ENCODE results near the gene TNFAIP3. TPM values are rescaled to one million over a fixed set of nuclear protein-coding genes. Genes with fewer than 3 reads are reported as not detected.

Gene TNFAIP3
- total and polyA plus RNA-seq, 2 donors: 29.5 to 85.8 TPM

DNA sequence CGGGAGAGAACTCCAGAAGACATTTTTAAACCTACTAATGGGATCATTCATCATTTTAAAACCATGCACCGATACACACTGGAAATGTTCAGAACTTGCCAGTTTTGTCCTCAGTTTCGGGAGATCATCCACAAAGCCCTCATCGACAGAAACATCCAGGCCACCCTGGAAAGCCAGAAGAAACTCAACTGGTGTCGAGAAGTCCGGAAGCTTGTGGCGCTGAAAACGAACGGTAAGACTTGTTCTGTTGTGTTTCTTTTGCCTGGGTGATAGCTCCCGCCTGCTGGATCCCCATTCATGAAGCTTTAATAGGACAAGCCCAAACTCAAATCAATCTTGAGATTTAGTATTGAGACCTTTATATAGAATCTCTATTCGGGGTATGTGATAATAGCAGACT, 4.2 kb downstream of the TNFAIP3 start:
- peaks cover 0 to 1% of the 10 kb centered on the region in 2 donors for H3K9me3 ChIP-seq (ENCODE audit: control insufficient read depth in 2 of 2, insufficient read depth in 1 of 2, low read length in 1 of 2)
- peaks cover 34 to 65% of the 10 kb centered on the region in 2 donors for H3K36me3 ChIP-seq (ENCODE audit: control insufficient read depth in 2 of 2, insufficient read depth in 2 of 2, low read length in 1 of 2)
- DNase-seq (ENCODE audit: low read depth in 6 of 9, low spot score in 9 of 9): no peak
- peaks cover 15 to 49% of the 10 kb centered on the region in 2 donors for H3K4me1 ChIP-seq (ENCODE audit: control insufficient read depth in 2 of 2, insufficient read depth in 2 of 2, low read length in 2 of 2)
- H3K27me3 ChIP-seq (ENCODE audit: control insufficient read depth in 2 of 2, insufficient read depth in 1 of 2, low read length in 1 of 2): no peaks in the 10 kb centered on the region
- WGBS: 90% methylated on average over 11 of the region's 11 CpGs
- H3K27ac ChIP-seq (ENCODE audit: low read depth in 1 of 2, low read length in 1 of 2): peak overlapping the region; percentile 68 to 97
- peak overlapping the region; percentile 68 to 98 for H3K4me3 ChIP-seq (ENCODE audit: low read length in 2 of 2)

DNA sequence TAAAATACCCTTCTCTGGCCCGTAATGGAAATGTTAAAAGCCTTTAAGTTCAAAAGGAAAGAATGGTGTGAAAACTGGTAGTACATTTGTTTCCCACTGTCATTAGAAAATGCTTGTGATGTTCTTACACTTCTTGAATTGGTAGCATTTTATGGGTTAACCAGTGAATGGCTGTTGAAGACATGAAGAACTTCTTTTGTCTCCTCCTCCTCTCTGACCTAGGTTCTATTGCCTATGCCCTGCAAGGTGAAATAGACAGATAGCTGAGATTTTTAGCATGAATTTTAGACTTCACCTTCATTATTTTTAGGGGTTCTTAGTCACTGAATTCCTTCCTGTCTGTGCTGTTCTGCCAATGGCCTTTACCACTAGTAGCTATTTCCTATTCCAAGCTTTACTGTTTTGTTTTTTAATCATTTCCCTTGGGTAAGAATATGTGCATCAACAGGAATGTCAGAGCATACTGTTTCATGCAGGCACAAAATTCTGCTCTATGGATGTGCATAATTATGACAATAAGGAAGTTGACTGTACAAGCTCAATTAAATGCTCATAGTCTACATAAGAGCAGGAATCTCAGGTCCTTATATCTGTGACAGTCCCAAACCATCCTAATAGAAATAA, 4.9 kb downstream of the TNFAIP3 start:
- Histone ChIP-seq H3K27me3 (ENCODE audit: control insufficient read depth in 2 of 2, insufficient read depth in 1 of 2, low read length in 1 of 2) (no peaks in the 10 kb centered on the region), H3K9me3 (ENCODE audit: control insufficient read depth in 2 of 2, insufficient read depth in 1 of 2, low read length in 1 of 2) (peaks cover 0 to 1% of the 10 kb centered on the region in 2 donors), H3K36me3 (ENCODE audit: control insufficient read depth in 2 of 2, insufficient read depth in 2 of 2, low read length in 1 of 2) (peaks cover 40 to 71% of the 10 kb centered on the region in 2 donors), H3K4me1 (ENCODE audit: control insufficient read depth in 2 of 2, insufficient read depth in 2 of 2, low read length in 2 of 2) (peaks cover 15 to 47% of the 10 kb centered on the region in 2 donors), H3K27ac (ENCODE audit: low read depth in 1 of 2, low read length in 1 of 2) (peak overlapping the region in 1 of 2 donors; percentile 97), H3K4me3 (ENCODE audit: low read length in 2 of 2) (peak overlapping the region; percentile 6 to 98)
- WGBS: 91% methylated on average over 1 of the region's 1 CpG
- no peak for DNase-seq (ENCODE audit: low read depth in 6 of 9, low spot score in 9 of 9)

DNA sequence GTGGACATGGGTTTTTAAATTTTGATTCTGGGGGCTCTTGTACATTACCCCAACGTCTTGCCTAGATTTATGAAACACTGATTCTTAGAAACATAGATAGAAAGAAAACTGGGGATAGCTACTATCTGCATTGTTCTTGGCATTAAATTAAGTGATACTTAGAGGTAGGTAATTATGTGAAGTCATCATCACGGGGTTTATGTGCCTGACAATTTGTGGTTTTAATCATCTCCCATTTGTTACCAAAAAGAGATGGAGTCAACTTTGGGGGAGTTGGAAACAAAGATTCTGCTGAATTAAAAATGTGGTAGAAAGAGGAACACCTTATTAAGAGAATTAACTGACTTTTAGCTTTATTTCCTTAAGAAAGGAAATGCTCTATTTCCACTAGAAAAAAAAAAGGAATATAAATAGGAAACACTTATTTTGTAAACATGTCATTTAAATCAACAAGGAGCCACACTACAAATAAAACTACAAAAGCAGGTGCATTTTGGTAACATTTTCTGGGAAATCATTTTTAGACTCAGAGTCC, 5.6 kb downstream of the TNFAIP3 start:
- DNase-seq (ENCODE audit: low read depth in 6 of 9, low spot score in 9 of 9): no peak
- H3K27me3 ChIP-seq (ENCODE audit: control insufficient read depth in 2 of 2, insufficient read depth in 1 of 2, low read length in 1 of 2): no peaks in the 10 kb centered on the region
- H3K4me3 ChIP-seq (ENCODE audit: low read length in 2 of 2): no peak overlapping the region
- H3K4me1 ChIP-seq (ENCODE audit: control insufficient read depth in 2 of 2, insufficient read depth in 2 of 2, low read length in 2 of 2): peaks cover 15 to 49% of the 10 kb centered on the region in 2 donors
- peak overlapping the region in 1 of 2 donors; percentile 97 for H3K27ac ChIP-seq (ENCODE audit: low read depth in 1 of 2, low read length in 1 of 2)
- peaks cover 47 to 78% of the 10 kb centered on the region in 2 donors for H3K36me3 ChIP-seq (ENCODE audit: control insufficient read depth in 2 of 2, insufficient read depth in 2 of 2, low read length in 1 of 2)
- peaks cover 0 to 1% of the 10 kb centered on the region in 2 donors for H3K9me3 ChIP-seq (ENCODE audit: control insufficient read depth in 2 of 2, insufficient read depth in 1 of 2, low read length in 1 of 2)
- 69% methylated on average over 2 of the region's 2 CpGs for WGBS

DNA sequence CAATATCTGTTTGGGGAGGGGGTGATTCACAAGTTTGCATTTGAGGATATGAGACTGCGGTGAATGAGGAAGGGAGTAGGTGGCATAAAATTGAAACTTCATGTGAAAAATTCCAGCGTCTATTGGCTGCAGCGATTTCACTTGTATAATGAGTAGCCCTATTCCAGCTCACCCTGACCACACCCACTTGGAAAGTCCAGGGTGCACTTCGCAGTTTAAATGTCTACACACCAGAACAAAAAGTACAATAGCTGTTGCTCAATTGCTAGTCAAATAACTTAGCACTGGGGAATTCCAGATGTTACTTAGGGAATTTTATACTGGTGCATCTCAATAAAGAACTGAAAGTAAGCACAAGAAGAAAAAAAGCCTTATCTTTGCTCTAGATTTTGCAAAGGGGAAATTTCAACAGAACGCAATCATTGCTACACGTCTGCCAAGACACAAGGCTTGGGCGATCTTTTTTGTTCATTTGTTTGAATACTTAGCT, 6.3 kb downstream of the TNFAIP3 start:
- peak in 1 of 9 donors; percentile 60 for DNase-seq (ENCODE audit: low read depth in 6 of 9, low spot score in 9 of 9)
- peak overlapping the region in 1 of 2 donors; percentile 97 for H3K27ac ChIP-seq (ENCODE audit: low read depth in 1 of 2, low read length in 1 of 2)
- 79% methylated on average over 7 of the region's 7 CpGs for WGBS

DNA sequence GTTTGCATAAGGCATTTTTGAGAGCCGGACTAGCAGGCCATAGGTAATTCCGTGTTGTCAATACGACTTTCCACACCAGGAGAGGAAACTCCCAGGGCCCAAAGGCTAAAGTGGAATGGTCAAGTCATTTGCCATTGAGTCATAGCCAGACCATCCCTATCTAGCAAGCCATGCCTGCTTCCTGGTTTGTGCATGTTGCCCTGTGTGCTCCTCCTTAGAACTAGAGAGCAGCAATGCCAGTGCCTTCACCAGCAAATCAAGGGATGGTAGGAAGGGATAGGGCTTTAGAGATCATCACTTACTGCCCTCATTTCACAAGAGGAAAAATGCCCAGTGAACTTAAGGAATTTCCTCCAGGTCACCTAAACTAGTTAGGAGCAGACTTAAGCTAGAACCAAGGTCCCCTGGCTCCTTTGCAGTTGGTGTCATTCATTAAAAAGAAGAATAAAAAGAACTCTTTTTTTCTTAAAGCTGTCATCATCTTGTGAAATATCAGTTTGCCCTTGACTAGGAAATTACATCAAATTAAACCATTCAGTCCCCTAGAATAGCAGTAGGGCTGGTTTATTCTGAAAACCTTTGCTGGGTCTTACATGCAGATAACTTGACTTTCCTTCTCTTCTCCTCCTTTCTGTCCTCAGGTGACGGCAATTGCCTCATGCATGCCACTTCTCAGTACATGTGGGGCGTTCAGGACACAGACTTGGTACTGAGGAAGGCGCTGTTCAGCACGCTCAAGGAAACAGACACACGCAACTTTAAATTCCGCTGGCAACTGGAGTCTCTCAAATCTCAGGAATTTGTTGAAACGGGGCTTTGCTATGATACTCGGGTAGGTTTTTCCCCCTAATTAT, 7.4 kb downstream of the TNFAIP3 start:
- Histone ChIP-seq H3K27me3 (ENCODE audit: control insufficient read depth in 2 of 2, insufficient read depth in 1 of 2, low read length in 1 of 2) (no peaks in the 10 kb centered on the region), H3K4me3 (ENCODE audit: low read length in 2 of 2) (no peak overlapping the region), H3K4me1 (ENCODE audit: control insufficient read depth in 2 of 2, insufficient read depth in 2 of 2, low read length in 2 of 2) (peaks cover 17 to 53% of the 10 kb centered on the region in 2 donors), H3K9me3 (ENCODE audit: control insufficient read depth in 2 of 2, insufficient read depth in 1 of 2, low read length in 1 of 2) (peaks cover 0 to 1% of the 10 kb centered on the region in 2 donors), H3K27ac (ENCODE audit: low read depth in 1 of 2, low read length in 1 of 2) (peak overlapping the region; percentile 27 to 72), H3K36me3 (ENCODE audit: control insufficient read depth in 2 of 2, insufficient read depth in 2 of 2, low read length in 1 of 2) (peaks cover 65 to 95% of the 10 kb centered on the region in 2 donors)
- DNase-seq (ENCODE audit: low read depth in 6 of 9, low spot score in 9 of 9): no peak
- 96% methylated on average over 11 of the region's 11 CpGs for WGBS

More for the DNA sequence above, 6.3 kb downstream of the TNFAIP3 start:
- H3K4me3 ChIP-seq (ENCODE audit: low read length in 2 of 2): no peak overlapping the region
- peaks cover 0 to 1% of the 10 kb centered on the region in 2 donors for H3K9me3 ChIP-seq (ENCODE audit: control insufficient read depth in 2 of 2, insufficient read depth in 1 of 2, low read length in 1 of 2)
- H3K36me3 ChIP-seq (ENCODE audit: control insufficient read depth in 2 of 2, insufficient read depth in 2 of 2, low read length in 1 of 2): peaks cover 54 to 85% of the 10 kb centered on the region in 2 donors
- peaks cover 15 to 51% of the 10 kb centered on the region in 2 donors for H3K4me1 ChIP-seq (ENCODE audit: control insufficient read depth in 2 of 2, insufficient read depth in 2 of 2, low read length in 2 of 2)
- no peaks in the 10 kb centered on the region for H3K27me3 ChIP-seq (ENCODE audit: control insufficient read depth in 2 of 2, insufficient read depth in 1 of 2, low read length in 1 of 2)

DNA sequence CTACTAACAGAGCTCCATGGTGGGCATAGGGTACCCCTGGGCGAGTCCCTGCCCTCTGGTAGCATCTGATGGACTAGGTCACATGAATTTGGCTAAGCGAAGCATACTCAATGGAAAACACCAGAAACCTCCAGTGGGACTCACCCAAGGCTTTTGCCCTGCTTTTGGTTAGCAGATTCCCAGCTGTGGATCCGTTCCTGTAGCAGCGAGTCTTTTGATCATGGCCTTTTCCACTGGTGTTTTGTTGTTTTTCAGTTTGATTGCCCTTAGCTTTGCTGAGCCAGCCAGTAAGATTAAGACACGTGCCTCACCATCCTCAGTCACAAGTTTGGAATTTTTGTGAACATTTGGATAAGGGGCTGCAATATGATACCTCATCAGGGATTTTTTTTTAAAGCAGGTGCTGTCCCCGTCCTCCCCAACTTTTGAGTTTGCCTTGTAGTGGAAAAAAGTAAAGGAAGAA, 8.0 kb downstream of the TNFAIP3 start:
- Histone ChIP-seq H3K4me1 (ENCODE audit: control insufficient read depth in 2 of 2, insufficient read depth in 2 of 2, low read length in 2 of 2) (peaks cover 22 to 54% of the 10 kb centered on the region in 2 donors), H3K36me3 (ENCODE audit: control insufficient read depth in 2 of 2, insufficient read depth in 2 of 2, low read length in 1 of 2) (peaks cover 69 to 96% of the 10 kb centered on the region in 2 donors), H3K27ac (ENCODE audit: low read depth in 1 of 2, low read length in 1 of 2) (peak overlapping the region in 1 of 2 donors; percentile 27), H3K9me3 (ENCODE audit: control insufficient read depth in 2 of 2, insufficient read depth in 1 of 2, low read length in 1 of 2) (peaks cover 0 to 1% of the 10 kb centered on the region in 2 donors), H3K4me3 (ENCODE audit: low read length in 2 of 2) (no peak overlapping the region), H3K27me3 (ENCODE audit: control insufficient read depth in 2 of 2, insufficient read depth in 1 of 2, low read length in 1 of 2) (no peaks in the 10 kb centered on the region)
- 95% methylated on average over 6 of the region's 6 CpGs for WGBS
- DNase-seq (ENCODE audit: low read depth in 6 of 9, low spot score in 9 of 9): no peak

DNA sequence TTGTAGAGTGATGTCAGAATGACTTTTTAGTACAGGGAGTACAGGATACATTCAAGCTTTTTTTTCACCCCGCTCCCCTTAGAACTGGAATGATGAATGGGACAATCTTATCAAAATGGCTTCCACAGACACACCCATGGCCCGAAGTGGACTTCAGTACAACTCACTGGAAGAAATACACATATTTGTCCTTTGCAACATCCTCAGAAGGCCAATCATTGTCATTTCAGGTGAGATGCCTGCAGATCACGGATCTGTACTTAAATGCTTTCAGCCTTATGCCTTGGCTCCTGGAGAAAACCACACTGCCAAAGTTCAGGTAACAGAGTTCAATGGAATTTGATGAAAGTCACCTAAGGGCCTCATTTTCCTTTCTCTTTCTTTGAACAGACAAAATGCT, 8.5 kb downstream of the TNFAIP3 start:
- no peak overlapping the region for H3K27ac ChIP-seq (ENCODE audit: low read depth in 1 of 2, low read length in 1 of 2)
- WGBS: 95% methylated on average over 3 of the region's 3 CpGs

DNA sequence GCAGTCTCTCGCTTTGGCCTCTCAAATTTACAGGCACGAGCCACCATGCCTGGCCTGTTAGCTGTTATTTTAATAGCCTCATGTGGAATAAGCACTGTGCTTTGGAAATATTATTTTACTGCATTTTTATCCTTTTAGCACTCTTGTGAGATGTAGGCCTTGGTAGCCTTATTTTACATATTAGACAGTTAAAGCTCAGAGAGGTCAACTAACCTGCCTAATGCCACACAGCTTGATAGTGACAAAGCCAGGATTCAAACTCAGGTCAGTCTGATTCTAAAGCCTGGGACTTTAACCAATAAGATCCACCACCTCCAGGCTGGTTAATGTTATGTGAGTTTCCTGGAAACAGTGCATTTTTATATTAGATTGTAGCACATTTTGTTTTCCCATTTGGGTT, 9.5 kb downstream of the TNFAIP3 start:
- H3K36me3 ChIP-seq (ENCODE audit: control insufficient read depth in 2 of 2, insufficient read depth in 2 of 2, low read length in 1 of 2): peaks cover 78 to 99% of the 10 kb centered on the region in 2 donors
- no peak overlapping the region for H3K4me3 ChIP-seq (ENCODE audit: low read length in 2 of 2)
- H3K4me1 ChIP-seq (ENCODE audit: control insufficient read depth in 2 of 2, insufficient read depth in 2 of 2, low read length in 2 of 2): peaks cover 11 to 55% of the 10 kb centered on the region in 2 donors
- H3K27ac ChIP-seq (ENCODE audit: low read depth in 1 of 2, low read length in 1 of 2): peak overlapping the region in 1 of 2 donors; percentile 13
- no peak for DNase-seq (ENCODE audit: low read depth in 6 of 9, low spot score in 9 of 9)
- no peaks in the 10 kb centered on the region for H3K27me3 ChIP-seq (ENCODE audit: control insufficient read depth in 2 of 2, insufficient read depth in 1 of 2, low read length in 1 of 2)
- 94% methylated on average over 2 of the region's 2 CpGs for WGBS
- no peaks in the 10 kb centered on the region for H3K9me3 ChIP-seq (ENCODE audit: control insufficient read depth in 2 of 2, insufficient read depth in 1 of 2, low read length in 1 of 2)

More for the DNA sequence above, 8.5 kb downstream of the TNFAIP3 start:
- H3K4me1 ChIP-seq (ENCODE audit: control insufficient read depth in 2 of 2, insufficient read depth in 2 of 2, low read length in 2 of 2): peaks cover 20 to 54% of the 10 kb centered on the region in 2 donors
- peaks cover 0 to 1% of the 10 kb centered on the region in 2 donors for H3K9me3 ChIP-seq (ENCODE audit: control insufficient read depth in 2 of 2, insufficient read depth in 1 of 2, low read length in 1 of 2)
- no peak overlapping the region for H3K4me3 ChIP-seq (ENCODE audit: low read length in 2 of 2)
- H3K27me3 ChIP-seq (ENCODE audit: control insufficient read depth in 2 of 2, insufficient read depth in 1 of 2, low read length in 1 of 2): no peaks in the 10 kb centered on the region
- DNase-seq (ENCODE audit: low read depth in 6 of 9, low spot score in 9 of 9): no peak
- H3K36me3 ChIP-seq (ENCODE audit: control insufficient read depth in 2 of 2, insufficient read depth in 2 of 2, low read length in 1 of 2): peaks cover 74 to 99% of the 10 kb centered on the region in 2 donors

Data from thymus (tissue), 11 donors.